Endodermal cell (in vitro differentiated cells): ENCODE results near the gene MARK1. TPM values are rescaled to one million over a fixed set of nuclear protein-coding genes. Genes with fewer than 3 reads are reported as not detected.

Experiments
- DNase-seq: peaks from one replicate; pipeline ENCODE4 v3.0.0-alpha.2; 2017
- H3K27ac ChIP-seq: 2 replicates; pipeline ENCODE4 v1.5.1; 2013; ENCODE audit warnings: mild to moderate bottlenecking, low read depth, low read length, moderate library complexity
- H3K27me3 ChIP-seq: 2 replicates; pipeline ENCODE4 v1.6.1; 2013; ENCODE audit warnings: mild to moderate bottlenecking, low read length, moderate library complexity; ENCODE audit not compliant: insufficient read depth, control insufficient read depth, poor library complexity, severe bottlenecking
- H3K36me3 ChIP-seq: 2 replicates; pipeline ENCODE4 v1.7.0; 2013; ENCODE audit warnings: mild to moderate bottlenecking, low read length, moderate library complexity; ENCODE audit not compliant: control insufficient read depth, insufficient read depth
- H3K4me1 ChIP-seq: one replicate; pipeline ENCODE4 v1.7.0; 2013; ENCODE audit warnings: low read length; ENCODE audit not compliant: control insufficient read depth, insufficient read depth
- H3K4me3 ChIP-seq: 2 replicates; pipeline ENCODE4 v1.5.1; 2013; ENCODE audit warnings: mild to moderate bottlenecking, low read length, moderate library complexity
- H3K9ac ChIP-seq: 2 replicates; pipeline ENCODE4 v1.6.1; 2013; ENCODE audit warnings: mild to moderate bottlenecking, low read length, moderate library complexity; ENCODE audit not compliant: poor library complexity, severe bottlenecking; ENCODE audit errors: extremely low read depth
- H3K9me3 ChIP-seq: 2 replicates; pipeline ENCODE4 v1.6.1; 2013; ENCODE audit warnings: mild to moderate bottlenecking, low read length, moderate library complexity; ENCODE audit not compliant: control insufficient read depth
- H3K27ac Mint-ChIP-seq: 2 replicates; pipeline ENCODE4 v1.8.0; 2020; ENCODE audit warnings: mixed read lengths
- H3K27me3 Mint-ChIP-seq: 2 replicates; pipeline ENCODE4 v1.8.0; 2021; ENCODE audit warnings: mild to moderate bottlenecking, mixed read lengths; ENCODE audit not compliant: insufficient read depth
- H3K36me3 Mint-ChIP-seq: 2 replicates; pipeline ENCODE4 v1.8.0; 2020; ENCODE audit warnings: low read depth, mixed read lengths
- H3K4me1 Mint-ChIP-seq: 2 replicates; pipeline ENCODE4 v1.8.0; 2020; ENCODE audit warnings: mixed read lengths
- H3K4me3 Mint-ChIP-seq: 2 replicates; pipeline ENCODE4 v1.8.0; 2020; ENCODE audit warnings: mild to moderate bottlenecking, moderate library complexity, mixed read lengths
- H3K9me3 Mint-ChIP-seq: 2 replicates; pipeline ENCODE4 v1.8.0; 2020; ENCODE audit warnings: mild to moderate bottlenecking, mixed read lengths
- WGBS, 2 experiments: methylation state at CpG; one replicate each; pipeline versions ENCODE4 v1.1.5 to v1.1.7; 2013; ENCODE audit warnings: missing lambda C conversion rate in 2 of 2, mixed read lengths in 1 of 2; ENCODE audit not compliant: insufficient coverage in 1 of 2, insufficient read length in 1 of 2; 5-methylcytosine and 5-hydroxymethylcytosine counted together
- total RNA-seq, 2 donors: library from RNA; stranded (reverse); fragmentation: NEBNext Ultra II Directional in 1 of 2; extraction: Animal tissue kit (Norgen Biotek cat#: 25700) in 1 of 2; gene quantifications; 2 replicates in 1 of 2; 3 replicates in 1 of 2; pipeline ENCODE4 v1.2.1, GENCODE V29; 2021
- TF ChIP-seq, protein P1 (sequence below): fragments of 200-600 bp; sonication (generic); conservative IDR thresholded peaks from 2 replicates; pipeline ENCODE4 v1.5.0; 2021; ENCODE audit warnings: antibody characterized with exemption, mild to moderate bottlenecking

MARK1 gene
- total RNA-seq, 2 donors from 2014 or later: 8.8 to 12.6 TPM

DNA sequence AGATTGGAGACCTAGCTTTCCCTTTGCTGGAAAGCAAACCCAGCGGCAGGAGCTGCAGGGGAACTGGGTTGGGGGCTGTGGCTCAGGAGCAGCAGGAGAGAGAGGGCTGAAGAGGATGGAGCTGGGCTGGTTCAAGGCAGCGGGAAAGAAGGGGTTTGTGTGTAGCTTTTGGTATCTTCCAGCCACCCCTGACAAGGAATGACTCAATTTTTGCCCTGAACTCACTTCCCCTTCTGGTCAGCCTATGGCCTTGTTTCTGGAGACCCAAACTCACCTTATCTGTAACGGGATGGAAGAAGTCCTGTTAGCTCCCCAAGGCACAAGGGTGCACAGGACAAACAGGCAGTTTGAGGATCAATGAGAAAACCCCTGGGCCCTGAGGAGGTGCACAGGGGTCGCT, 175.4 kb downstream of the MARK1 start:
- Histone ChIP-seq H3K27ac (no peak overlapping the region), H3K4me1 (peaks cover 4% of the 10 kb centered on the region), H3K9ac (no peak overlapping the region), H3K9me3 (no peaks in the 10 kb centered on the region), H3K4me3 (no peak overlapping the region), H3K36me3 (no peaks in the 10 kb centered on the region), H3K27me3 (no peaks in the 10 kb centered on the region)
- WGBS, 2 experiments: 88 to 100% methylated on average over 2 to 4 of the region's 4 CpGs
- no peaks in the 10 kb centered on the region for H3K27me3 Mint-ChIP-seq
- no peaks in the 10 kb centered on the region for H3K9me3 Mint-ChIP-seq
- no peaks in the 10 kb centered on the region for H3K36me3 Mint-ChIP-seq
- no peak overlapping the region for H3K27ac Mint-ChIP-seq
- TF ChIP-seq, protein P1, sequence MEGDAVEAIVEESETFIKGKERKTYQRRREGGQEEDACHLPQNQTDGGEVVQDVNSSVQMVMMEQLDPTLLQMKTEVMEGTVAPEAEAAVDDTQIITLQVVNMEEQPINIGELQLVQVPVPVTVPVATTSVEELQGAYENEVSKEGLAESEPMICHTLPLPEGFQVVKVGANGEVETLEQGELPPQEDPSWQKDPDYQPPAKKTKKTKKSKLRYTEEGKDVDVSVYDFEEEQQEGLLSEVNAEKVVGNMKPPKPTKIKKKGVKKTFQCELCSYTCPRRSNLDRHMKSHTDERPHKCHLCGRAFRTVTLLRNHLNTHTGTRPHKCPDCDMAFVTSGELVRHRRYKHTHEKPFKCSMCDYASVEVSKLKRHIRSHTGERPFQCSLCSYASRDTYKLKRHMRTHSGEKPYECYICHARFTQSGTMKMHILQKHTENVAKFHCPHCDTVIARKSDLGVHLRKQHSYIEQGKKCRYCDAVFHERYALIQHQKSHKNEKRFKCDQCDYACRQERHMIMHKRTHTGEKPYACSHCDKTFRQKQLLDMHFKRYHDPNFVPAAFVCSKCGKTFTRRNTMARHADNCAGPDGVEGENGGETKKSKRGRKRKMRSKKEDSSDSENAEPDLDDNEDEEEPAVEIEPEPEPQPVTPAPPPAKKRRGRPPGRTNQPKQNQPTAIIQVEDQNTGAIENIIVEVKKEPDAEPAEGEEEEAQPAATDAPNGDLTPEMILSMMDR: no peak
- H3K4me3 Mint-ChIP-seq: no peak overlapping the region
- H3K4me1 Mint-ChIP-seq: peaks cover 12% of the 10 kb centered on the region
- DNase-seq: no peak

DNA sequence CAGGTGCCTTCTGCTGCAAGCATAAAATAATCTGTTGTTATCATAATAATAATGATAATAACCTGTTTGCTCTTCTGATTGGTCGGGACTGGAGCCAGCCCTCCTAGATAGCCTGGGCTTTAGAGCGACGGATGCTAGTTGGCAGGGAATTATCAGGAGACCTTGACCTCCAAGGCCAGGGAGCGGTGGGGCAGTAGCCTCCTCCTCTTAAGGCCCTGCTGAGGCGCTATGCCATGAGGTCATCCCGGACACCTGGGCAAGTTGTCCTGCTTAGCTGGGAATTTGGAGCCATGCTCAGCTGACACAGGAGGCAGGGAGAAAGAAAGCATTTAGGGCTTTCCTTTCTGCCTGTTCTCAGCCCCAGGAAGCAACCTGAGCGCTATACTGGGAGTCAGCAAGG, 177.8 kb downstream of the MARK1 start:
- Histone ChIP-seq H3K27ac (no peak overlapping the region), H3K9ac (no peak overlapping the region), H3K4me3 (no peak overlapping the region), H3K27me3 (no peaks in the 10 kb centered on the region), H3K36me3 (no peaks in the 10 kb centered on the region), H3K9me3 (no peaks in the 10 kb centered on the region), H3K4me1 (peaks cover 4% of the 10 kb centered on the region)
- no peaks in the 10 kb centered on the region for H3K9me3 Mint-ChIP-seq
- H3K4me1 Mint-ChIP-seq: peaks cover 12% of the 10 kb centered on the region
- DNase-seq: no peak
- TF ChIP-seq, protein P1: no peak
- no peak overlapping the region for H3K4me3 Mint-ChIP-seq
- no peak overlapping the region for H3K27ac Mint-ChIP-seq
- WGBS, 2 experiments: 93 to 94% methylated on average over 6 to 7 of the region's 7 CpGs
- H3K36me3 Mint-ChIP-seq: no peaks in the 10 kb centered on the region
- H3K27me3 Mint-ChIP-seq: no peaks in the 10 kb centered on the region

DNA sequence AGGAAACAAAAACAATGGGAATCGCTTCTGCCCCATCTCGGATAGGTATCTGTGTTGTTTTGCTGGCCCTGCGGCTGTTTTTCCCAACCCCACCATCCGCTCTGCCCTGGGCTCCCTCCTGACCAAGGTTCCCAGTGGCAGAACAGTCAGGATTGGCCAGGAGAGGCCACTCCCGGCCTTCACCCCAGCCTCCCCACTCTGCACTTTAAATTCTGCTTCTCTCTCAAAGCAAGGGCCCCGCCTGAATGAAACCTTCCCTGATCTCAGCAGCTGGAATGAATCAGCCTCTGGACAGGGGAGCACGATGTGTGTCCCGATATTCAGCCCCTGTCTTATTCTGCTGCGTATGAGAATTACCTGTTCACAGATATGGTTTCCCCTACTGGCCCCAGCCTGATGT, 178.5 kb downstream of the MARK1 start:
- Histone ChIP-seq H3K27ac (no peak overlapping the region), H3K36me3 (no peaks in the 10 kb centered on the region), H3K4me1 (peaks cover 4% of the 10 kb centered on the region), H3K4me3 (no peak overlapping the region), H3K27me3 (no peaks in the 10 kb centered on the region), H3K9ac (no peak overlapping the region), H3K9me3 (no peaks in the 10 kb centered on the region)
- no peak for DNase-seq
- H3K4me1 Mint-ChIP-seq: peaks cover 12% of the 10 kb centered on the region
- TF ChIP-seq, protein P1: no peak
- no peak overlapping the region for H3K4me3 Mint-ChIP-seq
- no peak overlapping the region for H3K27ac Mint-ChIP-seq
- H3K36me3 Mint-ChIP-seq: no peaks in the 10 kb centered on the region
- whole genome bisulfite sequencing, 2 experiments: 88 to 89% methylated on average over 5 to 9 of the region's 9 CpGs
- H3K9me3 Mint-ChIP-seq: no peaks in the 10 kb centered on the region
- H3K27me3 Mint-ChIP-seq: no peaks in the 10 kb centered on the region
